DOHH2 (cell line): ENCODE data around the gene EPHA6.

Experiments used
- EZH2phosphoT487 ChIP-seq: fragments of 200-600 bp; sonication (generic); IDR thresholded peaks from 2 replicates; pipeline ENCODE4 v1.6.1; 2017; ENCODE audit warnings: borderline replicate concordance, mild to moderate bottlenecking, antibody characterized with exemption, low read length, moderate library complexity, mixed read lengths
- TF ChIP-seq, protein P1 (sequence below): fragments of 200-600 bp; sonication (generic); IDR thresholded peaks from one replicate; pipeline ENCODE4 v1.5.1; 2014; ENCODE audit warnings: antibody characterized with exemption, mild to moderate bottlenecking, low read depth, low read length; ENCODE audit not compliant: poor library complexity, severe bottlenecking

DNA sequence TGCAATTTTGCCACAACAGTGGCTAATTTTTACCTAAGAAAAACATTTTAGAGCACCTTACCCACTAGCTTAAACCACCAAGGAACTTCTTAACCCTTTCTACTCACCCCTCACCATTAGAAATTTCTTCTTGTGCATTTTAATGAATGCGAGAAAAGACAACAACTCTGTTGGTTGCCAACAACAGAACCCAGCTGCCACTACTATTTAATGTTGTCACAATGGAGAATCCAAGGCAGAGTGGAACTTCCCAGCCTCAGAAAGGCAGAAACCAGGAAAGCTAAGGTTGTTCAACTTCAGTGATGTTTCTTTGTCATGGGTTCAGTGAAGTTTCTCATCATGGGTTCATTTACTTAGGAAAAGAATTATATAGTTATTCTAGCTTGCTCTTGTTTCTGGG, 625.0 kb downstream of the EPHA6 start:
- TF ChIP-seq, protein P1, sequence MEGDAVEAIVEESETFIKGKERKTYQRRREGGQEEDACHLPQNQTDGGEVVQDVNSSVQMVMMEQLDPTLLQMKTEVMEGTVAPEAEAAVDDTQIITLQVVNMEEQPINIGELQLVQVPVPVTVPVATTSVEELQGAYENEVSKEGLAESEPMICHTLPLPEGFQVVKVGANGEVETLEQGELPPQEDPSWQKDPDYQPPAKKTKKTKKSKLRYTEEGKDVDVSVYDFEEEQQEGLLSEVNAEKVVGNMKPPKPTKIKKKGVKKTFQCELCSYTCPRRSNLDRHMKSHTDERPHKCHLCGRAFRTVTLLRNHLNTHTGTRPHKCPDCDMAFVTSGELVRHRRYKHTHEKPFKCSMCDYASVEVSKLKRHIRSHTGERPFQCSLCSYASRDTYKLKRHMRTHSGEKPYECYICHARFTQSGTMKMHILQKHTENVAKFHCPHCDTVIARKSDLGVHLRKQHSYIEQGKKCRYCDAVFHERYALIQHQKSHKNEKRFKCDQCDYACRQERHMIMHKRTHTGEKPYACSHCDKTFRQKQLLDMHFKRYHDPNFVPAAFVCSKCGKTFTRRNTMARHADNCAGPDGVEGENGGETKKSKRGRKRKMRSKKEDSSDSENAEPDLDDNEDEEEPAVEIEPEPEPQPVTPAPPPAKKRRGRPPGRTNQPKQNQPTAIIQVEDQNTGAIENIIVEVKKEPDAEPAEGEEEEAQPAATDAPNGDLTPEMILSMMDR: no peak
- TF ChIP-seq EZH2phosphoT487: no peak
